ENCODE results near the gene TMEM154.
"Not testable (repeated sequence)": the region's sequence is repeated elsewhere in the genome, so short reads cannot be mapped to it uniquely, and the experiment has no call there.

The TMEM154 gene

GRCh38 chr4:152665691-152666395 is 14.0 kb downstream of the TMEM154 start:
- DNase-seq (ENCODE audit: low read depth) = no peak

GRCh38 chr4:152664067-152664378 is 15.8 kb downstream of the TMEM154 start:
- not testable (repeated sequence) for DNase-seq (ENCODE audit: low read depth)

GRCh38 chr4:152663203-152664066 is 16.4 kb downstream of the TMEM154 start:
- no peak for DNase-seq (ENCODE audit: low read depth)

- DNase-seq (ENCODE audit: low read depth) = no peak
These were observed 18.1 kb downstream of the TMEM154 start for GRCh38 chr4:152661649-152662048.

- DNase-seq (ENCODE audit: low read depth) = no peak
These were observed 19.3 kb downstream of the TMEM154 start for GRCh38 chr4:152660526-152660925.

- DNase-seq (ENCODE audit: low read depth) = no peak
These were observed 20.0 kb downstream of the TMEM154 start for GRCh38 chr4:152659806-152660205.

GRCh38 chr4:152657657-152658056 is 22.1 kb downstream of the TMEM154 start:
- DNase-seq (ENCODE audit: low read depth) = no peak

GRCh38 chr4:152655272-152656129 is 24.3 kb downstream of the TMEM154 start:
- DNase-seq (ENCODE audit: low read depth) = no peak

GRCh38 chr4:152652102-152652501 is 27.7 kb downstream of the TMEM154 start:
- no peak for DNase-seq (ENCODE audit: low read depth)

GRCh38 chr4:152651473-152652060 is 28.2 kb downstream of the TMEM154 start:
- no peak for DNase-seq (ENCODE audit: low read depth)

- no peak for DNase-seq (ENCODE audit: low read depth)
These were observed 33.6 kb downstream of the TMEM154 start for GRCh38 chr4:152646221-152646620.

GRCh38 chr4:152644130-152644529 is 35.7 kb downstream of the TMEM154 start:
- DNase-seq (ENCODE audit: low read depth) = no peak

- no peak for DNase-seq (ENCODE audit: low read depth)
These were observed 36.4 kb downstream of the TMEM154 start for GRCh38 chr4:152643153-152644035.

GRCh38 chr4:152640058-152640921 is 39.5 kb downstream of the TMEM154 start:
- no peak for DNase-seq (ENCODE audit: low read depth)

GRCh38 chr4:152635851-152636250 is 43.9 kb downstream of the TMEM154 start:
- no peak for DNase-seq (ENCODE audit: low read depth)

GRCh38 chr4:152634110-152634760 is 45.6 kb downstream of the TMEM154 start:
- no peak for DNase-seq (ENCODE audit: low read depth)

GRCh38 chr4:152633118-152633517 is 46.7 kb downstream of the TMEM154 start:
- DNase-seq (ENCODE audit: low read depth) = no peak

GRCh38 chr4:152630324-152630723 is 49.5 kb downstream of the TMEM154 start:
- DNase-seq (ENCODE audit: low read depth) = peak; percentile 61

GRCh38 chr4:152629908-152630307 is 49.9 kb downstream of the TMEM154 start:
- DNase-seq (ENCODE audit: low read depth) = no peak

GRCh38 chr4:152628128-152628527 is 51.7 kb downstream of the TMEM154 start:
- DNase-seq (ENCODE audit: low read depth) = no peak
